RWPE2 (cell line): ENCODE data around the gene ANTXR1.

Experiments used
- ATAC-seq: fragments of 200-7000 bp; cut with Tn5 transposase; 3 replicates; pipeline ENCODE4 v1.9.1; 2021; ENCODE audit warnings: low read depth
- DNase-seq: peaks from one replicate; pipeline ENCODE4 v3.0.0-alpha.2; 2020; ENCODE audit warnings: low spot score
- H3K27ac ChIP-seq: fragments of 450-650 bp; 2 replicates; pipeline ENCODE4 v1.5.1; 2017; ENCODE audit warnings: mild to moderate bottlenecking; ENCODE audit not compliant: poor library complexity, severe bottlenecking
- H3K27me3 ChIP-seq: fragments of 250-450 bp; sonication (Bioruptor Pico); 2 replicates; pipeline ENCODE4 v1.5.1; 2021; ENCODE audit warnings: mild to moderate bottlenecking, moderate library complexity; ENCODE audit not compliant: insufficient read depth, poor library complexity, severe bottlenecking
- H3K36me3 ChIP-seq: fragments of 250-450 bp; sonication (Bioruptor Pico); 2 replicates; pipeline ENCODE4 v1.5.1; 2020; ENCODE audit warnings: low read depth, mild to moderate bottlenecking, moderate library complexity
- H3K4me1 ChIP-seq: fragments of 250-450 bp; sonication (Bioruptor Pico); 2 replicates; pipeline ENCODE4 v1.5.1; 2021; ENCODE audit warnings: mild to moderate bottlenecking, moderate library complexity; ENCODE audit not compliant: insufficient read depth, poor library complexity, severe bottlenecking
- H3K4me3 ChIP-seq: fragments of 250-450 bp; sonication (Bioruptor Pico); 2 replicates; pipeline ENCODE4 v1.5.1; 2021; ENCODE audit warnings: mild to moderate bottlenecking, moderate library complexity; ENCODE audit not compliant: severe bottlenecking
- H3K9me3 ChIP-seq: fragments of 250-450 bp; sonication (Bioruptor Pico); 2 replicates; pipeline ENCODE4 v1.5.1; 2021; ENCODE audit warnings: mild to moderate bottlenecking, moderate library complexity; ENCODE audit not compliant: severe bottlenecking
- CTCF ChIP-seq: fragments of 450-650 bp; IDR thresholded peaks from one replicate; pipeline ENCODE4 v1.5.1; 2017; ENCODE audit warnings: mild to moderate bottlenecking, moderate library complexity; ENCODE audit not compliant: poor library complexity, severe bottlenecking

ANTXR1 gene

GRCh38 chr2:69213201-69213600, 200.2 kb downstream of the ANTXR1 start:
- Histone ChIP-seq H3K4me1 (no peaks in the 10 kb centered on the region), H3K27me3 (no peaks in the 10 kb centered on the region), H3K36me3 (no peaks in the 10 kb centered on the region), H3K27ac (no peak overlapping the region), H3K4me3 (no peak overlapping the region), H3K9me3 (no peaks in the 10 kb centered on the region)
- no peak for TF ChIP-seq CTCF
- DNase-seq = no peak
- ATAC-seq = no peak

- Histone ChIP-seq H3K27me3 (no peaks in the 10 kb centered on the region), H3K27ac (no peak overlapping the region), H3K4me1 (no peaks in the 10 kb centered on the region), H3K9me3 (no peaks in the 10 kb centered on the region), H3K4me3 (no peak overlapping the region), H3K36me3 (no peaks in the 10 kb centered on the region)
- ATAC-seq (no peak), DNase-seq (no peak)
- no peak for TF ChIP-seq CTCF
These were observed 200.8 kb downstream of the ANTXR1 start for GRCh38 chr2:69213782-69214181.

GRCh38 chr2:69214898-69215297, 201.9 kb downstream of the ANTXR1 start:
- ATAC-seq = no peak
- H3K27me3 ChIP-seq = no peaks in the 10 kb centered on the region
- no peak overlapping the region for H3K27ac ChIP-seq

GRCh38 chr2:69216535-69217332, 203.8 kb downstream of the ANTXR1 start:
- DNase-seq = no peak
- H3K36me3 ChIP-seq = no peaks in the 10 kb centered on the region
- no peaks in the 10 kb centered on the region for H3K27me3 ChIP-seq
- no peak overlapping the region for H3K27ac ChIP-seq
- no peak for TF ChIP-seq CTCF
- no peaks in the 10 kb centered on the region for H3K4me1 ChIP-seq
- no peaks in the 10 kb centered on the region for H3K9me3 ChIP-seq
- no peak overlapping the region for H3K4me3 ChIP-seq
- no peak for ATAC-seq

More at GRCh38 chr2:69214898-69215297, 201.9 kb downstream of the ANTXR1 start:
- Histone ChIP-seq H3K9me3 (no peaks in the 10 kb centered on the region), H3K4me1 (no peaks in the 10 kb centered on the region), H3K36me3 (no peaks in the 10 kb centered on the region), H3K4me3 (no peak overlapping the region)
- no peak for DNase-seq
- TF ChIP-seq CTCF = no peak
